Subcutaneous adipose tissue (tissue), 4 donors: ENCODE results near the gene NUP93. TPM values are rescaled to one million over a fixed set of nuclear protein-coding genes. Genes with fewer than 3 reads are reported as not detected.

ENCODE experiments used
- total RNA-seq, 4 donors: library from RNA; depleted of rRNA; stranded (reverse); fragments of >200 nt; gene quantifications; one replicate each; pipeline ENCODE4 v1.1.0, GENCODE V29; 2016
- TF ChIP-seq, protein P1 (sequence below): fragments of 450-650 bp; IDR thresholded peaks from one replicate; pipeline ENCODE4 v1.5.1; 2016; ENCODE audit warnings: low read depth, mild to moderate bottlenecking, control low read depth, antibody characterized with exemption, moderate library complexity

NUP93 gene
- total RNA-seq, 4 donors from 2014 or later = 28.4 to 57.6 (median 47.5) TPM

DNA sequence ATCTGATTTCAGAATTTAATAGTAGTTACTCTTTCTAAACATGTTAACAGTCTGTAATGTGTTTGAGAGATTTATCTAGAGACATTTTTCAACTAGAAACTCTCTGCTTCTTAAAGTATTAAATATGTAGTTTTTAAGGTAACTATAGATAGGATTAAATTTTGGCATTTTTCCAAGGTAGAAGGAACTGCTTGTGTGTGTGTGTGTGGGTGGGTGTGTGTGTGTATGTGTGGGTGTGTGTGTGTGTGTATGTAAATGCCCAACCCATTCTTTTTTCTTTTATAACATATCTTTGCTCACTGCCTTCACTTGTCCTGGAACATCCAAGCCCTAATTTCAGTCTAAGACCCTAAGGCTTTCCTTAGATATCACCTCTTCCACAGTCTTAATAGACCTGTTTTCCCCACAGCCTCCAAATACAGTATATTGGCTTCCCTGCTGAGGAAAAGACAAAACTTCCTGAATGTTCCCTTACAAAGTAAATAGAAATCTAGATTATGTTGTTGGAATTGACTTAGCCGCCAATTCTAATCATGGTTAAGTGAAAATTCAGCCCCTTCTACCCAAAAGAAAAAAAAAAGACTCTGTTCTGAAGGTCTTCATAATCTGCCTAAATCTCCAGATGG is 33.5 kb downstream of the NUP93 start:
- TF ChIP-seq, protein P1, sequence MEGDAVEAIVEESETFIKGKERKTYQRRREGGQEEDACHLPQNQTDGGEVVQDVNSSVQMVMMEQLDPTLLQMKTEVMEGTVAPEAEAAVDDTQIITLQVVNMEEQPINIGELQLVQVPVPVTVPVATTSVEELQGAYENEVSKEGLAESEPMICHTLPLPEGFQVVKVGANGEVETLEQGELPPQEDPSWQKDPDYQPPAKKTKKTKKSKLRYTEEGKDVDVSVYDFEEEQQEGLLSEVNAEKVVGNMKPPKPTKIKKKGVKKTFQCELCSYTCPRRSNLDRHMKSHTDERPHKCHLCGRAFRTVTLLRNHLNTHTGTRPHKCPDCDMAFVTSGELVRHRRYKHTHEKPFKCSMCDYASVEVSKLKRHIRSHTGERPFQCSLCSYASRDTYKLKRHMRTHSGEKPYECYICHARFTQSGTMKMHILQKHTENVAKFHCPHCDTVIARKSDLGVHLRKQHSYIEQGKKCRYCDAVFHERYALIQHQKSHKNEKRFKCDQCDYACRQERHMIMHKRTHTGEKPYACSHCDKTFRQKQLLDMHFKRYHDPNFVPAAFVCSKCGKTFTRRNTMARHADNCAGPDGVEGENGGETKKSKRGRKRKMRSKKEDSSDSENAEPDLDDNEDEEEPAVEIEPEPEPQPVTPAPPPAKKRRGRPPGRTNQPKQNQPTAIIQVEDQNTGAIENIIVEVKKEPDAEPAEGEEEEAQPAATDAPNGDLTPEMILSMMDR = no peak

DNA sequence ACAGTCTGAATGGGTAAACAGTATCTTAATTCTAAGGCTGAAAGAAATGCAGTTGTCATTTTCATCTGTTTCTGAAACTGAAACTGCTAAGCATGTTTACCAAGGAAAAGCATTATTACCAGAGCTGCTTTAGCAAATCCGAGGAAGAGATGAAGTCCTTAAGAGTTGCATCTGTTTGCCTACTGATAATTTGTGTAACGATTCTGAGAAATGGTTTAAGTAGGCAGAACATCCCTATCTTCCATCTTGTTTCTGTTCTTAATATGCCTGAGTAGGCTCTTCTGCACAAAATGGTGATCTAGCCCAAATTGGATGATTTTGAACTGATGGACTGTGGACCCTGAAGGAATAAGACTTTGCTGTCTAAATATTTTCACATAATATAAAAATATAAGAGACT is 34.9 kb downstream of the NUP93 start:
- TF ChIP-seq, protein P1 = no peak

DNA sequence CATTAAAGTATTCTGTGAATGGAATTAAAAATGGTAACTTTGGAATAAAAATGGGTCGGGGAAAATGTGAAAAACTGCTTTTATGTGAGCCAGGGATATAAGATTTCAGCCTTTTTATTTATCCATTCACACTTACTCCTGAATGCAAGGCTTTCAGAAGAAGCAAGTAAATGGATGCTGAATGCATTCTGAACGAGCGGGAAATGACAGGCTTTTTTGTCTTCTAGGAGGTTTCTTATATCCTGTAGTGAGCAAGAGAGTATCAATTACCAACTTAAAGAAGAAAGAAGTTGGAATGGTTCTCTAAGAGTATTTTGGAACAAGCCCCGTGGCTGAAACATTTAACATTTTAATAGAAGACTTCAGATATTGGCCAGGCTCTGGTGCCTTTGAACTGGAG is 36.0 kb downstream of the NUP93 start:
- TF ChIP-seq, protein P1 = no peak

GRCh38 chr16:56767024-56767423 is 37.1 kb downstream of the NUP93 start:
- TF ChIP-seq, protein P1 = no peak

DNA sequence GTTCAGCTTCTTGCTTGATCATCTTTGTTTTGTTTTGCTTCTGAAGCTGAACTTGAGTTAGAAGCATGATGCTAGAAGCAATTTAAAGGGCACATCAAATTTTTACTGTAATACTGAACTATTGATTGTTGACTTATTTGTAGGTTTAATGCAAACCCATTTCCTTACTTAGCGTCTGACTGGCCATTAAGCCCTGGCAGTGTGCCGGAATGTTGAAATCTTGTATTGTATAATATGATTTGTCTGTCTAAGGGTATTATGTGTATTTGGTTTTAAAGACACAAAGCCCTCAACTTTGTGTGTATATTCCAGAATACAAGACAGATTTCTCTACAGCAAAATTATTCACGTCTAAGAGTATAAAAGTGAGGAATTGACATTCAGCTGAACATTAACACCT is 39.7 kb downstream of the NUP93 start:
- TF ChIP-seq, protein P1 = no peak

GRCh38 chr16:56771558-56772279 is 41.8 kb downstream of the NUP93 start:
- TF ChIP-seq, protein P1 = no peak

- TF ChIP-seq, protein P1 = no peak
Measured at GRCh38 chr16:56773532-56773931, 43.6 kb downstream of the NUP93 start.
